Endothelial cell of umbilical vein (primary cell): Measurements from ENCODE around the gene KMT5B. TPM values are rescaled to one million over a fixed set of nuclear protein-coding genes. Genes with fewer than 3 reads are reported as not detected.

Source experiments
- BruUV-seq: library from RNA; stranded (reverse); fragments of 400-500 nt; replicated peaks from 2 replicates; lab custom pipeline; 2021; lab: Mats Ljungman, UMichigan
- CTCF ChIA-PET: fragments of 300-600, 350-600 bp; sonication (Branson Sonifier 250); formaldehyde crosslinking; loops from one replicate; lab custom pipeline; 2021; ENCODE audit warnings: antibody characterized with exemption, inconsistent platforms; lab: Charles Lee
- POLR2A ChIA-PET: fragments of 300-600, 350-600 bp; sonication (Branson Sonifier 250); formaldehyde crosslinking; loops from one replicate; lab custom pipeline; 2021; ENCODE audit warnings: antibody characterized with exemption, inconsistent platforms; lab: Charles Lee
- DNase-seq: peaks from one replicate; pipeline ENCODE4 v3.0.0-alpha.2; 2011; ENCODE audit warnings: low read depth, low spot score
- FAIRE-seq: peaks from 2 replicates; lab custom pipeline; 2011; peaks lifted over from hg19 to GRCh38; lab: Jason Lieb, UNC
- H2AFZ ChIP-seq: 2 replicates; pipeline ENCODE4 v1.6.0; 2012; ENCODE audit warnings: low read depth, low read length, control low read depth, inconsistent platforms
- H3K27ac ChIP-seq: 2 replicates; pipeline ENCODE4 v1.5.1; 2011; ENCODE audit warnings: low read depth, mild to moderate bottlenecking, control low read depth, low read length, moderate library complexity; ENCODE audit not compliant: insufficient read depth
- H3K27me3 ChIP-seq, 2 experiments: 2 replicates each; pipeline versions ENCODE4 v1.6.0 to v1.6.1; 2011; ENCODE audit warnings: low read length in 2 of 2, mixed read lengths in 1 of 2; ENCODE audit not compliant: control insufficient read depth in 2 of 2, insufficient read depth in 2 of 2
- H3K36me3 ChIP-seq, 2 experiments: 2 replicates in 1 of 2; 3 replicates in 1 of 2; pipeline ENCODE4 v1.5.1; 2011; ENCODE audit warnings: low read length in 2 of 2, mild to moderate bottlenecking in 1 of 2, moderate library complexity in 1 of 2; ENCODE audit not compliant: control insufficient read depth in 2 of 2, insufficient read depth in 2 of 2; ENCODE audit errors: extremely low read depth in 1 of 2
- H3K4me1 ChIP-seq: 3 replicates; pipeline ENCODE4 v1.5.1; 2011; ENCODE audit warnings: mild to moderate bottlenecking, low read length; ENCODE audit not compliant: control insufficient read depth, insufficient read depth; ENCODE audit errors: extremely low read depth
- H3K4me2 ChIP-seq: 2 replicates; pipeline ENCODE4 v1.6.1; 2011; ENCODE audit warnings: low read length, control low read depth, mixed read lengths; ENCODE audit not compliant: insufficient read depth
- H3K4me3 ChIP-seq, 3 experiments: fragments of 200-600 bp in 1 of 3; sonication (generic), shearing (Covaris generic) in 1 of 3; replicated peaks in 1 of 3; 2 replicates each; pipeline ENCODE4 v1.5.1; 2011 to 2016; ENCODE audit warnings: control low read depth in 3 of 3, low read length in 3 of 3, mild to moderate bottlenecking in 2 of 3, inconsistent platforms in 1 of 3, low read depth in 1 of 3, moderate library complexity in 1 of 3; ENCODE audit not compliant: insufficient read depth in 1 of 3
- H3K79me2 ChIP-seq: 2 replicates; pipeline ENCODE4 v1.6.0; 2012; ENCODE audit warnings: low read length, inconsistent platforms; ENCODE audit not compliant: control insufficient read depth, insufficient read depth
- H3K9ac ChIP-seq: replicated peaks from 2 replicates; pipeline ENCODE3; 2011; ENCODE audit warnings: low read length, control low read depth; ENCODE audit not compliant: insufficient read depth; ENCODE audit errors: extremely low read depth
- H3K9me1 ChIP-seq: replicated peaks from 3 replicates; pipeline ENCODE4 v1.6.0; 2011; ENCODE audit warnings: mild to moderate bottlenecking, low read length; ENCODE audit not compliant: control insufficient read depth, insufficient read depth; ENCODE audit errors: extremely low read depth
- H3K9me3 ChIP-seq: replicated peaks from 2 replicates; pipeline ENCODE4 v1.5.1; 2012; ENCODE audit warnings: low read length, inconsistent platforms; ENCODE audit not compliant: control insufficient read depth, insufficient read depth
- H4K20me1 ChIP-seq: replicated peaks from 2 replicates; pipeline ENCODE3; 2011; ENCODE audit warnings: mild to moderate bottlenecking, low read length; ENCODE audit not compliant: control insufficient read depth, insufficient read depth; ENCODE audit errors: extremely low read depth
- EZH2 ChIP-seq: IDR thresholded peaks from 2 replicates; pipeline ENCODE4 v1.6.1; 2012; ENCODE audit warnings: borderline replicate concordance, low read depth, mild to moderate bottlenecking, moderate library complexity, low read length, inconsistent platforms; ENCODE audit not compliant: severe bottlenecking
- FOS ChIP-seq: IDR thresholded peaks from 2 replicates; pipeline ENCODE4 v1.6.1; 2011; ENCODE audit warnings: mild to moderate bottlenecking, low read length, moderate library complexity, borderline replicate concordance; ENCODE audit not compliant: insufficient read depth
- GATA2 ChIP-seq: IDR thresholded peaks from 2 replicates; pipeline ENCODE4 v1.7.0; 2011; ENCODE audit warnings: low read depth, mild to moderate bottlenecking, moderate library complexity, mixed read lengths, low read length; ENCODE audit not compliant: insufficient read length, insufficient read depth
- JUN ChIP-seq: IDR thresholded peaks from 2 replicates; pipeline ENCODE4 v1.6.1; 2011; ENCODE audit warnings: borderline replicate concordance, low read depth; ENCODE audit not compliant: insufficient read length, insufficient read depth
- POLR2AphosphoS5 ChIP-seq: IDR thresholded peaks from 2 replicates; pipeline ENCODE4 v1.6.1; 2012; ENCODE audit warnings: low read depth, mild to moderate bottlenecking, control low read depth, low read length, moderate library complexity; ENCODE audit not compliant: insufficient read depth
- dilution Hi-C: fragments of 300-500 bp; cut with MboI; formaldehyde crosslinking; loops from one replicate; pipeline ENCODE4 v1.15.0; 2019; ENCODE audit warnings: low sequenced_read_pairs; ENCODE audit not compliant: extremely low pct_ligation_motif_present
- intact Hi-C: fragments of 100-400 bp; cut with micrococcal nuclease; formaldehyde crosslinking; loops from one replicate; pipeline ENCODE4 v1.10.0; 2022
- polyA plus RNA-seq, 4 experiments: library from polyadenylated mRNA; depleted of rRNA in 3 of 4; stranded (reverse) in 3 of 4; unstranded in 1 of 4; fragments of >200 nt; gene quantifications; 2 replicates each; pipeline versions ENCODE4 v1.2.1 to v1.2.3, GENCODE V29; 2011 to 2012; ENCODE audit warnings: missing spikeins in 1 of 4
- total RNA-seq: library from RNA; stranded (reverse); gene quantifications from 2 replicates; pipeline ENCODE4 v1.2.3, GENCODE V29; 2021

The KMT5B gene
- total and polyA plus RNA-seq, 2 donors (not counting 3 experiments of a cell fraction or from before 2014, with no cell fraction given): 10.1 to 36.3 TPM

DNA sequence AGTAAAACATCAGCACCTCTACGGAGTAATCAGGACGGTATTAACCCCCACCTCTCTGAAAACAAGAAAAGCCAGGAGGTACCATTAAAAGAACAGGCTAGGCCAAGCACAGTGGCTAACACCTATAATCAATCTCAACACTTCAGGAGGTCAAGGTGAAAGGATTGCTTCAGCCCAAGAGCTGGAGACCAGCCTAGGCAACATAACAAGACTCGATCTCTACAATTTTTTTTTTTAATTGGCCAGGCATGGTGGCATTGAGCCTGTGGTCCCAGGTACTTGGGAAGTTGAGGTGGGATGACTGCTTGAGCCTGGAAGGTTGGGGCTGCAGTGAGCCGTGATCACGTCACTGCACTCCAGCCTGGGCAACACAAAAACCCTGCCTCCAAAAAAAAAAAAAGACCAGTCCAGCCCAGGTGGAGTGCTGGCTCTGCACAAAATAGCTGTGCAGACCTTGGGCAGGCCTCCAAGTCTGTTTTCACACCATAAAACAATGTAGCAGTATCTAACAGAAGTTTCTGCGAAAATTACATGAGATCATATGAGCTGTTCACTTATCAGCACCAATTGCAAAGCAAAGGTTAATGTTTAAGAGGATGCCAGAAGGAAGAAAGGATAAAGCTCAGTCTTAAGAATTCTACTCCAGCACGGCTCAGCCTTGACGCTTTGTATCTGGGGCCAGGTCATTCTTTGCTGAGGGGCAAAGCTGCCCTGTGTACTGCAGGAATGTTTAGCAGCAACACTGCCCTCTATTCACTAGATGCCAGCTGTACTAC lies 106.7 kb downstream of the KMT5B start:
- FAIRE-seq (peak; percentile 85), DNase-seq (peak; percentile 57)
- Histone ChIP-seq H3K9me1 (no peaks in the 10 kb centered on the region), H3K9ac (no peak overlapping the region), H4K20me1 (no peaks in the 10 kb centered on the region), H3K27me3 (no peaks in the 10 kb centered on the region), H3K4me2 (no peak overlapping the region), H2AFZ (no peak overlapping the region), H3K9me3 (no peaks in the 10 kb centered on the region), H3K36me3 (no peaks in the 10 kb centered on the region), H3K4me1 (peaks cover under 1% of the 10 kb centered on the region), H3K79me2 (no peaks in the 10 kb centered on the region), H3K4me3 (no peak overlapping the region), H3K27ac (no peak overlapping the region)
- intact Hi-C loops (no loop called here), dilution Hi-C loops (no loop called here)
- CTCF ChIA-PET: interaction anchor here (0.6 to 1.3 kb wide), 4 partner anchors 34 to 447 kb away, joined by 3 to 5 read pairs (median 4); no protein-coding TSS in a partner anchor
- POLR2A ChIA-PET: no interaction called here
- BruUV-seq: no TSS peak
- TF ChIP-seq POLR2AphosphoS5 (no peak), FOS (no peak), GATA2 (no peak), JUN (no peak), EZH2 (no peak)

Other genes with a start within 250 kb of the KMT5B start
- gene UNC93B1, start 209.2 kb downstream of the KMT5B start, total RNA-seq: 10.6 and 11.5 TPM in 2 replicates
- 18.9 and 22.0 TPM in 2 replicates for gene UNC93B1, start 209.2 kb downstream of the KMT5B start, polyA plus RNA-seq
- gene ALDH3B1, start 203.0 kb downstream of the KMT5B start, total RNA-seq: 0.13 and 0.37 TPM in 2 replicates
- 1.0 TPM in 2 replicates for gene ALDH3B1, start 203.0 kb downstream of the KMT5B start, polyA plus RNA-seq
- 150 and 170 TPM in 2 replicates for gene NDUFS8, start 182.6 kb downstream of the KMT5B start, total RNA-seq
- 166 and 220 TPM in 2 replicates for gene NDUFS8, start 182.6 kb downstream of the KMT5B start, polyA plus RNA-seq
- 124 and 134 TPM in 2 replicates for gene TCIRG1, start 174.3 kb downstream of the KMT5B start, total RNA-seq
- 183 and 236 TPM in 2 replicates for gene TCIRG1, start 174.3 kb downstream of the KMT5B start, polyA plus RNA-seq
- 21.3 and 25.1 TPM in 2 replicates for gene CHKA, start 91.9 kb downstream of the KMT5B start, total RNA-seq
- gene CHKA, start 91.9 kb downstream of the KMT5B start, polyA plus RNA-seq: 18.2 and 21.4 TPM in 2 replicates
- 26.4 and 28.4 TPM in 2 replicates for gene C11orf24, start 58.7 kb upstream of the KMT5B start, total RNA-seq
- 34.1 and 40.4 TPM in 2 replicates for gene C11orf24, start 58.7 kb upstream of the KMT5B start, polyA plus RNA-seq
- 44.3 and 51.8 TPM in 2 replicates for gene LRP5, start 99.3 kb upstream of the KMT5B start, total RNA-seq
- gene LRP5, start 99.3 kb upstream of the KMT5B start, polyA plus RNA-seq: 35.1 and 40.0 TPM in 2 replicates
- 98.8 and 99.5 TPM in 2 replicates for gene PPP6R3, start 247.5 kb upstream of the KMT5B start, total RNA-seq
- 31.7 and 34.7 TPM in 2 replicates for gene PPP6R3, start 247.5 kb upstream of the KMT5B start, polyA plus RNA-seq